ENCODE data around the gene PAIP2. TPM values are rescaled to one million over a fixed set of nuclear protein-coding genes. Genes with fewer than 3 reads are reported as not detected.

PAIP2 gene
- total RNA-seq, 1 experiment from 2014 or later = 73.6 TPM

DNA sequence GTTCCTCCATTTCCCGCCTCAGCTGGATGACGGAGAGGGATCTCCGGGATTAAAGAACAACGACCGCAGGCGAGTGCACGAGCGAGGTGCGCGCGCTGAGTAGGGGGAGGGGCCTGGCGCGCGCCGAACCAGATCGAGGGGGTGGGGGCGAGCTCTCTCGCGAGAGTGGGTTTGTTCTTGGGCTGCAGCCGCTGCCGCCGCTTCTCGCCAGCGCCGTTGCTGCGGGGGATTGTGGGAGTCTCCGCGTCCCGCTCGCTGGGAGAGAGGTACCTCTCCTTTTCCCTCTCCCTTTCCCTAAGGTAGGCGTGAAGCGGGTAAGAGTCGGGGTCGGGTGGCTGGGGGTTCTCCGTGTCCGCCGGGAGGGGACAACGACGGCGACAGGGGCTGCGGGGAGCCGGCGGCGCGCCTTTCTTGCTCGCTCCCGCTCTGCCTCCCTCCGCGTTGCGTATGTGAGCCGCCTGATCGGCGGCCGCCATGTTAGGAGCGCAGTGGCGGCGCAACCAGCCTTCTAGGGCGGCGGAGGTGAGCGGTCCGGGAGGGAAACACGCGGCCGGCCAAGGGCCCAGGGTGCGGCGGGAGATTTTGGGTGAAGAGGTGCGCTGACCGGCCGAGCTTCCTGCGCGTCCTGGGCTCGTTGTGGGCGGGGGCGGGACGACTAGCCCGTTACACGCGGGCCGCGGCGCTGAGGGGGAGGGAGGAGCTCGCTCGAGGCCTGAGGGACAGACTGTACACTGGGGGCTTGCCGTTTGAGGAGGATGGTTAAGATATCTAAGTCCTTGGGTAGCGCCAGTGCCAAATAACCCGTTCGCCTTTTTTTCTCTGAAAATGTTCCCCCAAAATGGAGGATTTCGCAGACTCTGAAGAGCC lies 47.9 kb upstream of the PAIP2 start, which contains the start of gene MATR3:
Gene MATR3 (plus strand): TSS at position 234 of the 867 bp plus-strand sequence. CDS start 13,676 bp downstream, outside the sequence.
- POLR2A ChIA-PET = interaction anchor here (0.6 to 2.0 kb wide), 21 partner anchors 10 to 800 kb away, joined by 3 to 38 read pairs (median 7); partner anchors contain the start of genes HSPA9, PAIP2, PROB1 and SIL1
- TF ChIP-seq, protein P1, sequence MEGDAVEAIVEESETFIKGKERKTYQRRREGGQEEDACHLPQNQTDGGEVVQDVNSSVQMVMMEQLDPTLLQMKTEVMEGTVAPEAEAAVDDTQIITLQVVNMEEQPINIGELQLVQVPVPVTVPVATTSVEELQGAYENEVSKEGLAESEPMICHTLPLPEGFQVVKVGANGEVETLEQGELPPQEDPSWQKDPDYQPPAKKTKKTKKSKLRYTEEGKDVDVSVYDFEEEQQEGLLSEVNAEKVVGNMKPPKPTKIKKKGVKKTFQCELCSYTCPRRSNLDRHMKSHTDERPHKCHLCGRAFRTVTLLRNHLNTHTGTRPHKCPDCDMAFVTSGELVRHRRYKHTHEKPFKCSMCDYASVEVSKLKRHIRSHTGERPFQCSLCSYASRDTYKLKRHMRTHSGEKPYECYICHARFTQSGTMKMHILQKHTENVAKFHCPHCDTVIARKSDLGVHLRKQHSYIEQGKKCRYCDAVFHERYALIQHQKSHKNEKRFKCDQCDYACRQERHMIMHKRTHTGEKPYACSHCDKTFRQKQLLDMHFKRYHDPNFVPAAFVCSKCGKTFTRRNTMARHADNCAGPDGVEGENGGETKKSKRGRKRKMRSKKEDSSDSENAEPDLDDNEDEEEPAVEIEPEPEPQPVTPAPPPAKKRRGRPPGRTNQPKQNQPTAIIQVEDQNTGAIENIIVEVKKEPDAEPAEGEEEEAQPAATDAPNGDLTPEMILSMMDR (IDR thresholded peaks at IDR 0.05; ENCODE audit: insufficient read depth in 1 of 2, low read depth in 1 of 2, low read length in 1 of 2, severe bottlenecking in 1 of 2, unreplicated experiment in 1 of 2) = no peak
- peak within 1 kb of the TSS; percentile 76 for H3K4me3 ChIP-seq (ENCODE audit: low read depth, low read length)
- BruUV-seq (replicated peaks) = no TSS peak
- Mint-ChIP-seq H3K9me3 (ENCODE audit: unreplicated experiment) (no peaks in the 10 kb centered on the region), H3K4me1 (ENCODE audit: low read depth, unreplicated experiment) (peaks cover 21% of the 10 kb centered on the region), H3K27me3 (ENCODE audit: insufficient read depth, unreplicated experiment) (no peaks in the 10 kb centered on the region), H3K36me3 (ENCODE audit: insufficient read depth, unreplicated experiment) (peaks cover 50% of the 10 kb centered on the region), H3K27ac (ENCODE audit: unreplicated experiment) (peak within 1 kb of the TSS; percentile 99), H3K4me3 (ENCODE audit: unreplicated experiment) (peak within 1 kb of the TSS; percentile 96)
- CTCF ChIA-PET = interaction anchor here (0.6 to 1.1 kb wide), 7 partner anchors 10 to 1017 kb away, joined by 3 to 8 read pairs (median 4); no protein-coding TSS in a partner anchor
- no peaks in the 10 kb centered on the region for H3K36me3 ChIP-seq (ENCODE audit: control insufficient read depth, insufficient read depth, low read length)
- no peaks in the 10 kb centered on the region for H3K9me3 ChIP-seq
- intact Hi-C loops (cut with micrococcal nuclease; ENCODE audit: unreplicated experiment) = loop anchor here (1.0 kb wide), 1 partner anchor 48 kb away; the partner anchor contains the start of gene PAIP2
- peaks cover 12% of the 10 kb centered on the region; the same call in 1 of the 2 replicates for H3K4me1 ChIP-seq
- no peaks in the 10 kb centered on the region for H3K27me3 ChIP-seq (replicated peaks; ENCODE audit: control insufficient read depth, insufficient read depth, low read length)
- DNase-seq = peak; percentile 96

DNA sequence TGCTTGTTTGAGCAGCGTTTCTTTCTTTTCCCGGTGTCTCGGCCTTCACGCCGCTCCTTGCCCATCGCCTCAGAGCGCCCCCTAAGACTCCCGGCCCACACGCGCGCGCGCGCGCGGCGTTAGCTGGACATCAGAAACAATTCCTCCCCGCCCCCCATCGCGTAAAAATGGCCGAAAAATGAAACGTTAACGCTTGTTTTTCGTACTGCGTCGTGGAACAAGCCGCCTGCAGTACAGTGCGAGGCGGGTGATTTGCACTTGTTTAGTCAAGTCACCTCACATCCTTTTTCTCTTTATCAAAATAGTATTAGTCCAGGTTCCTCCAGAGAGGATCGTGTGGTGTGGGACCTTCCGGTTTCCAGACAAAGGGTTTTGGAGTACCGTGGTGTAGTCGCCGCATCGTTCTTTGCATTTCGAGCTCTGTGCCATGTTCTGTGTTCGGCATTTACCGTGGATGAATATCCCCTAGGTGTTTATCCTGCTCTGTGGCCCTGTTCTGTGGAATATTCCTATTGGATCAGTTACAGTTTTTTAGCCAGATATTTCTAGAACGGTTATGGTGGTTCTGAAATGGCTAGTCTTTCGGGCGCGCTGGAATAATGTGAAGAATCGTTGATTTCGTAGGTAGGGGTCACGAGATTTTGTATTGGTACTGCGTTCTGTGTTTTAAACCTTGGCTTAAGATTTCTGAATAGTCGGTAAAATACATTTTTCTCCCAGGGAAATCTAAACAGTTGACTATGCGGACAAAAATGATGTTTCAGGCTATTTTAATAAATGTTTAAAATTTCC lies 47.1 kb upstream of the PAIP2 start:
- Histone ChIP-seq H3K9me3 (no peaks in the 10 kb centered on the region), H3K4me3 (ENCODE audit: low read depth, low read length) (peak overlapping the region; percentile 76), H3K4me1 (peaks cover 12% of the 10 kb centered on the region; the same call in 1 of the 2 replicates), H3K27me3 (replicated peaks; ENCODE audit: control insufficient read depth, insufficient read depth, low read length) (no peaks in the 10 kb centered on the region), H3K36me3 (ENCODE audit: control insufficient read depth, insufficient read depth, low read length) (no peaks in the 10 kb centered on the region)
- TF ChIP-seq, protein P1 (IDR thresholded peaks at IDR 0.05; ENCODE audit: insufficient read depth in 1 of 2, low read depth in 1 of 2, low read length in 1 of 2, severe bottlenecking in 1 of 2, unreplicated experiment in 1 of 2) = peak in 1 of 2 experiments; percentile 59
- H3K4me3 Mint-ChIP-seq (ENCODE audit: unreplicated experiment) = peak overlapping the region; percentile 96
- DNase-seq = peak; percentile 85 to 86
- H3K27ac Mint-ChIP-seq (ENCODE audit: unreplicated experiment) = peak overlapping the region; percentile 99
- POLR2A ChIA-PET = interaction anchor here (0.6 to 2.0 kb wide), 5 partner anchors 9 to 270 kb away, joined by 3 to 38 read pairs (median 4); partner anchors contain the start of genes PAIP2, SIL1 and UBE2D2
- peaks cover 56% of the 10 kb centered on the region for H3K36me3 Mint-ChIP-seq (ENCODE audit: insufficient read depth, unreplicated experiment)
- H3K4me1 Mint-ChIP-seq (ENCODE audit: low read depth, unreplicated experiment) = peaks cover 27% of the 10 kb centered on the region
- H3K9me3 Mint-ChIP-seq (ENCODE audit: unreplicated experiment) = no peaks in the 10 kb centered on the region
- BruUV-seq (replicated peaks) = TSS peak; percentile 25
- CTCF ChIA-PET = interaction anchor here (0.6 to 1.1 kb wide), 4 partner anchors 13 to 1016 kb away, joined by 3 to 8 read pairs (median 4); no protein-coding TSS in a partner anchor
- no peaks in the 10 kb centered on the region for H3K27me3 Mint-ChIP-seq (ENCODE audit: insufficient read depth, unreplicated experiment)
- intact Hi-C loops (cut with micrococcal nuclease; ENCODE audit: unreplicated experiment) = loop anchor here (1.0 kb wide), 1 partner anchor 47 kb away; the partner anchor contains the start of gene PAIP2
